Measurements from ENCODE around the gene ANO6. TPM values are rescaled to one million over a fixed set of nuclear protein-coding genes. Genes with fewer than 3 reads are reported as not detected.

ANO6 gene
- total RNA-seq, 1 experiment from 2014 or later = 18.1 TPM

DNA sequence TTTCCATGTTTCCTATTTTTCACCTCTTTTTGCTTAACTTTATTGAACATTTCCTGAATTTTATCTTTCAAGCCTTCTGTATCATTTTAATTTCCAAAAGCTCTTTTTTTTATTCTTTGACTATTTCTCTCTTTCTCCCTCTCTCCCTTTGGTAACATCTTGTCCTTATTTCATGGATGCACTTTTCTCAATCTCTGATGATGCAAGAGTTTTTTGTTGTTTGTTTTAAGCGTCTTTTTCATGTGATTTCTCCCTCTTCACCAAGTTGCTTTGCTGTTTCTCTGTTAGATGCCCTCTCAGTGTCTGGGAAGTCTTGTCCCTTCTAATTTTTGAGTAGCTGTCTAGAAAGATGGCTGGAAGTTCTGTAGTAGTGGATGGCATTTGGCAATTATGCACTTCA is 62.6 kb downstream of the ANO6 start:
- no peaks in the 10 kb centered on the region for H4K20me1 ChIP-seq (ENCODE audit: low read length)
- no peaks in the 10 kb centered on the region for H3K79me2 ChIP-seq (ENCODE audit: low read length)
- H3K27me3 ChIP-seq (ENCODE audit: low read length) = no peaks in the 10 kb centered on the region
- no TSS peak for BruUV-seq (replicated peaks)
- DNase-seq (no peak), ATAC-seq (no peak)
- TF ChIP-seq, protein P1, sequence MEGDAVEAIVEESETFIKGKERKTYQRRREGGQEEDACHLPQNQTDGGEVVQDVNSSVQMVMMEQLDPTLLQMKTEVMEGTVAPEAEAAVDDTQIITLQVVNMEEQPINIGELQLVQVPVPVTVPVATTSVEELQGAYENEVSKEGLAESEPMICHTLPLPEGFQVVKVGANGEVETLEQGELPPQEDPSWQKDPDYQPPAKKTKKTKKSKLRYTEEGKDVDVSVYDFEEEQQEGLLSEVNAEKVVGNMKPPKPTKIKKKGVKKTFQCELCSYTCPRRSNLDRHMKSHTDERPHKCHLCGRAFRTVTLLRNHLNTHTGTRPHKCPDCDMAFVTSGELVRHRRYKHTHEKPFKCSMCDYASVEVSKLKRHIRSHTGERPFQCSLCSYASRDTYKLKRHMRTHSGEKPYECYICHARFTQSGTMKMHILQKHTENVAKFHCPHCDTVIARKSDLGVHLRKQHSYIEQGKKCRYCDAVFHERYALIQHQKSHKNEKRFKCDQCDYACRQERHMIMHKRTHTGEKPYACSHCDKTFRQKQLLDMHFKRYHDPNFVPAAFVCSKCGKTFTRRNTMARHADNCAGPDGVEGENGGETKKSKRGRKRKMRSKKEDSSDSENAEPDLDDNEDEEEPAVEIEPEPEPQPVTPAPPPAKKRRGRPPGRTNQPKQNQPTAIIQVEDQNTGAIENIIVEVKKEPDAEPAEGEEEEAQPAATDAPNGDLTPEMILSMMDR (conservative IDR thresholded peaks at IDR 0.05; ENCODE audit: low read depth, low read length) = no peak
- no peak for TF ChIP-seq EZH2phosphoT487 (IDR thresholded peaks at IDR 0.05; ENCODE audit: borderline replicate concordance, low read length)
- no peak for TF ChIP-seq EZH2 (IDR thresholded peaks at IDR 0.05; ENCODE audit: low read length, unreplicated experiment)
- no peaks in the 10 kb centered on the region for H3K9me2 ChIP-seq (replicated peaks; ENCODE audit: low read length)
- H3K4me1 ChIP-seq (ENCODE audit: insufficient read depth, low read length) = peaks cover 14% of the 10 kb centered on the region
- ChIA-PET CTCF (no interaction called here), POLR2A (ENCODE audit: unreplicated experiment) (no interaction called here)
- no peak overlapping the region for H3K4me3 ChIP-seq (ENCODE audit: low read length)
- no peaks in the 10 kb centered on the region for H3K36me3 ChIP-seq (ENCODE audit: low read depth, low read length)
- no peak overlapping the region for H3K9ac ChIP-seq (ENCODE audit: low read length)
- no peaks in the 10 kb centered on the region for H3K9me3 ChIP-seq (ENCODE audit: low read length)
- no peak overlapping the region for H3K27ac ChIP-seq (ENCODE audit: low read length)
- H2AFZ ChIP-seq (ENCODE audit: low read length) = no peak overlapping the region
- H3K4me2 ChIP-seq (ENCODE audit: low read length) = no peak overlapping the region
- intact Hi-C loops (cut with micrococcal nuclease) = no loop called here
- no peaks in the 10 kb centered on the region for H3F3A ChIP-seq (ENCODE audit: low read length, unreplicated experiment)

DNA sequence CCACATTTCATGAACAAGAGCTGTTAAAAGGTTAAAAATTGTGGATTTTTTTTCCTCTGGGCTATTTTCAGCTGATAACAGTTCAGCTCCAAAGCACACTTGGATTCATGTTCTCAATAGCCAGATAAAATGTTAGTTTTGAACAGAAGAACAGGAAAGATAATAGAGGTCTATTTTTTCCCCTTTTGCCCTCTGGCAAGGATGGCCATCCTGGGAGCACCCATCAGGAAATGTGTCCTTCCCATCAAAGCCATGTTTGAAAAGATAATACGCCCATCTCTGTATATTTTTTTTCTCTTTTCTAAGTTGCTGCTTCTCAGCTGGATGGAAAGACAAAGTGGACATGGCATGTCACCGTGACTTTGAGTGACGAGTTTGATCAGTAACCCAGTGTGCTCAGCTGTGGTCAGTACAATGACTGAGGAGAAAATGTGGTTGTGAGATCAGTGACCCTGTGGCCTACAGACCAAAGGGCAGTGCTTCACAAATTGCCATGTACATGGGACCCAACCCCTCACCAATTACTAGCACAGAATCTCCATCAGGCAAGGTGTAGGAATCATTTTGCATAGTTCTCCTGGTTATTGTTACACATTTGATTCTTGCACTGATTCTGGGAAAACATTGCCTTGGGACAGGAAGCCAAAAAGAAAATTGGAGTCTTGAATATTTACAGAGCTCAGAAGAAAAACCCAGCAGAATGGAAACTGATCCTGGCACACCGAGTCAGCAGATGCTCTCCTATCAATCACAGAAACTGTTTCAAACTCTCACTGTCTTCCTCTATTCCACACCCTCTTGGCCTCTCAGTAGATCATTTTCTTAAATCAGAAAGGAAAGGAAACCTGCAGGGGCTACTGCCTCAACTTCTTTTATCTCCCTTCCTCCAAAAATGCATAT is 64.3 kb downstream of the ANO6 start:
- H3K27ac ChIP-seq (ENCODE audit: low read length) = no peak overlapping the region
- intact Hi-C loops (cut with micrococcal nuclease) = loop anchor here (5.0 kb wide), 1 partner anchor 42 kb away; no protein-coding TSS in a partner anchor
- ATAC-seq (no peak), DNase-seq (no peak)
- no peaks in the 10 kb centered on the region for H3K79me2 ChIP-seq (ENCODE audit: low read length)
- no peaks in the 10 kb centered on the region for H4K20me1 ChIP-seq (ENCODE audit: low read length)
- H3K4me1 ChIP-seq (ENCODE audit: insufficient read depth, low read length) = peaks cover 21% of the 10 kb centered on the region
- H3K27me3 ChIP-seq (ENCODE audit: low read length) = no peaks in the 10 kb centered on the region
- H3K4me3 ChIP-seq (ENCODE audit: low read length) = no peak overlapping the region
- H3F3A ChIP-seq (ENCODE audit: low read length, unreplicated experiment) = no peaks in the 10 kb centered on the region
- H3K9me2 ChIP-seq (replicated peaks; ENCODE audit: low read length) = no peaks in the 10 kb centered on the region
- POLR2A ChIA-PET (ENCODE audit: unreplicated experiment) = no interaction called here
- no peaks in the 10 kb centered on the region for H3K36me3 ChIP-seq (ENCODE audit: low read depth, low read length)
- H3K9ac ChIP-seq (ENCODE audit: low read length) = no peak overlapping the region
- CTCF ChIA-PET = no interaction called here
- no peak overlapping the region for H3K4me2 ChIP-seq (ENCODE audit: low read length)
- H3K9me3 ChIP-seq (ENCODE audit: low read length) = no peaks in the 10 kb centered on the region
- TF ChIP-seq EZH2 (IDR thresholded peaks at IDR 0.05; ENCODE audit: low read length, unreplicated experiment) (no peak), EZH2phosphoT487 (IDR thresholded peaks at IDR 0.05; ENCODE audit: borderline replicate concordance, low read length) (no peak)
- TF ChIP-seq, protein P1 (conservative IDR thresholded peaks at IDR 0.05; ENCODE audit: low read depth, low read length) = no peak
- BruUV-seq (replicated peaks) = no TSS peak
- no peak overlapping the region for H2AFZ ChIP-seq (ENCODE audit: low read length)

DNA sequence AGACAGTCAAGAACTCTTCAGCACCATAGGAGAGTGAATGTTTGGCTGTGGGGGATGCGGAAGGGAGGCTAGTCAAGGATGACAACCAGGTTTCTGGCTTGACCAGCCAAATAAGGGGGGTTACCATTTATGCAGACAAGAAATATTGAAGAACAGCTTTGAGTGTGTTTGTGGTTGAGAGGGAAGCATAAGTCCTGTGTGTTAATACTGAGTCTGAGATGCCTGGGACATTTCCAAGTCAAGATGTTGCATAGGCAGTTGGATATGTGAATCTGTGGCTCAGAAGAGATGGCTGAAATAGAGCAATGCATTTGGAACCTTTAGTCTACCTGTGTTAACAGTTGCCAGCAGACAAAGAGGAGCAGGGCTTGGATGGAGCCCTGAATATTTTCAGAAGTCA is 66.1 kb downstream of the ANO6 start:
- no peaks in the 10 kb centered on the region for H3K9me2 ChIP-seq (replicated peaks; ENCODE audit: low read length)
- ChIA-PET POLR2A (ENCODE audit: unreplicated experiment) (no interaction called here), CTCF (no interaction called here)
- BruUV-seq (replicated peaks) = no TSS peak
- H2AFZ ChIP-seq (ENCODE audit: low read length) = no peak overlapping the region
- TF ChIP-seq, protein P1 (conservative IDR thresholded peaks at IDR 0.05; ENCODE audit: low read depth, low read length) = no peak
- TF ChIP-seq EZH2phosphoT487 (IDR thresholded peaks at IDR 0.05; ENCODE audit: borderline replicate concordance, low read length) = no peak
- TF ChIP-seq EZH2 (IDR thresholded peaks at IDR 0.05; ENCODE audit: low read length, unreplicated experiment) = no peak
- no peaks in the 10 kb centered on the region for H3K36me3 ChIP-seq (ENCODE audit: low read depth, low read length)
- no peaks in the 10 kb centered on the region for H4K20me1 ChIP-seq (ENCODE audit: low read length)
- no peak for DNase-seq
- intact Hi-C loops (cut with micrococcal nuclease) = loop anchor here (5.0 kb wide), 1 partner anchor 40 kb away; no protein-coding TSS in a partner anchor
- no peaks in the 10 kb centered on the region for H3K27me3 ChIP-seq (ENCODE audit: low read length)
- H3K9ac ChIP-seq (ENCODE audit: low read length) = no peak overlapping the region
- H3K9me3 ChIP-seq (ENCODE audit: low read length) = no peaks in the 10 kb centered on the region
- peaks cover 23% of the 10 kb centered on the region for H3K4me1 ChIP-seq (ENCODE audit: insufficient read depth, low read length)
- H3K4me3 ChIP-seq (ENCODE audit: low read length) = no peak overlapping the region
- no peak for ATAC-seq
- H3F3A ChIP-seq (ENCODE audit: low read length, unreplicated experiment) = no peaks in the 10 kb centered on the region
- H3K27ac ChIP-seq (ENCODE audit: low read length) = no peak overlapping the region
- H3K4me2 ChIP-seq (ENCODE audit: low read length) = no peak overlapping the region
- H3K79me2 ChIP-seq (ENCODE audit: low read length) = no peaks in the 10 kb centered on the region

All from PC-3 (cell line).